ENCODE data around the gene CD28. TPM values are rescaled to one million over a fixed set of nuclear protein-coding genes. Genes with fewer than 3 reads are reported as not detected.

CD28 gene
- total RNA-seq, 2 donors from 2014 or later = 0.52 TPM; not detected in 1

DNA sequence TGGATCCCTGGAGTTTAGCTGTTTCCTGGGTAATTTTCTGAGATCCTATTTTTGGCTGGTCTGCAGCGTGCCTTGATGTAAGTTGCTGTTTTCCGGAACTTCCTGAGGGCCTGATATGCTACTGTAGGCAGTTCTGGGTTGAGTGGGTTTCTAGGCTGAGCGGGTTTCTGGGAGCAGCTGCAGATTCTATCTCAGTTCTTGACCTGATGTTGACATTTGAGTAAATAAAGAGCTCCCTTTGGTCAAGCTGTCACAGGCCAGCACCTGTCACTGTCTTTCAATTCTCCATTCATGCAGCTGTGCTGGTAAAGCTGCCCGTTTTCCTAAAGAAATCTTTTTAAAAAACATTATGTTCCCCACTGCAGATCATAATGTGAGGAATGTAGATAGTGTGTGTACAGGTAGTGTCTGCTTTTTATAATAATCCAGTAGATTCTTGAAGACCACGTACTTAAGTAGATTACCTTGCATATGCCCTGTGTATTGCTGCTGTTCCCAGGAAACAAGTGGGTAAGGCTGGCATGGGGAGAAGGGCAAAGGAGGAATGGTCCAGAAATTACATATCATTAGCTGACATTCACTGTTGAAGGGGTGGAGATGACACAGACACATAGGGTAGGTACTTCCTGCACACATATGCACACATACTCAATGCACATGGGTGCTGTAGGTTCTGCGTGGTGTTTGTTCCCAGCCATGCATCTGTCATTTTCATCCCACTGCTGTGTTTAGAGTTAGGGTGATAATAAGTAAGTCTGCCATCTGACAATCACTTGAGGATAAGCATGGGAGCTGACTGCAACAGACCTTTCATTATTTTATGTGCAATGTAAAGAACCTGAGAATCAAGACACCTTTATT is 25.9 kb downstream of the CD28 start:
- H3K9me3 ChIP-seq = no peaks in the 10 kb centered on the region
- no peak overlapping the region for H3K27ac ChIP-seq
- no peaks in the 10 kb centered on the region for H3K36me3 ChIP-seq (replicated peaks in 1 of 2; ENCODE audit: insufficient read depth in 1 of 2, low read depth in 2 of 2)
- no peak overlapping the region for H3K4me3 ChIP-seq
- intact Hi-C loops (cut with DNase I) = no loop called here
- no peaks in the 10 kb centered on the region for H3K4me1 ChIP-seq
- ATAC-seq (no peak), DNase-seq (no peak)
- H3K27me3 ChIP-seq = no peaks in the 10 kb centered on the region
- TF ChIP-seq POLR2A (IDR thresholded peaks at IDR 0.05) = no peak
- TF ChIP-seq, protein P1, sequence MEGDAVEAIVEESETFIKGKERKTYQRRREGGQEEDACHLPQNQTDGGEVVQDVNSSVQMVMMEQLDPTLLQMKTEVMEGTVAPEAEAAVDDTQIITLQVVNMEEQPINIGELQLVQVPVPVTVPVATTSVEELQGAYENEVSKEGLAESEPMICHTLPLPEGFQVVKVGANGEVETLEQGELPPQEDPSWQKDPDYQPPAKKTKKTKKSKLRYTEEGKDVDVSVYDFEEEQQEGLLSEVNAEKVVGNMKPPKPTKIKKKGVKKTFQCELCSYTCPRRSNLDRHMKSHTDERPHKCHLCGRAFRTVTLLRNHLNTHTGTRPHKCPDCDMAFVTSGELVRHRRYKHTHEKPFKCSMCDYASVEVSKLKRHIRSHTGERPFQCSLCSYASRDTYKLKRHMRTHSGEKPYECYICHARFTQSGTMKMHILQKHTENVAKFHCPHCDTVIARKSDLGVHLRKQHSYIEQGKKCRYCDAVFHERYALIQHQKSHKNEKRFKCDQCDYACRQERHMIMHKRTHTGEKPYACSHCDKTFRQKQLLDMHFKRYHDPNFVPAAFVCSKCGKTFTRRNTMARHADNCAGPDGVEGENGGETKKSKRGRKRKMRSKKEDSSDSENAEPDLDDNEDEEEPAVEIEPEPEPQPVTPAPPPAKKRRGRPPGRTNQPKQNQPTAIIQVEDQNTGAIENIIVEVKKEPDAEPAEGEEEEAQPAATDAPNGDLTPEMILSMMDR (IDR thresholded peaks at IDR 0.05) = no peak
- WGBS, 2 donors = 79 to 83% methylated on average over 6 of the region's 6 CpGs

DNA sequence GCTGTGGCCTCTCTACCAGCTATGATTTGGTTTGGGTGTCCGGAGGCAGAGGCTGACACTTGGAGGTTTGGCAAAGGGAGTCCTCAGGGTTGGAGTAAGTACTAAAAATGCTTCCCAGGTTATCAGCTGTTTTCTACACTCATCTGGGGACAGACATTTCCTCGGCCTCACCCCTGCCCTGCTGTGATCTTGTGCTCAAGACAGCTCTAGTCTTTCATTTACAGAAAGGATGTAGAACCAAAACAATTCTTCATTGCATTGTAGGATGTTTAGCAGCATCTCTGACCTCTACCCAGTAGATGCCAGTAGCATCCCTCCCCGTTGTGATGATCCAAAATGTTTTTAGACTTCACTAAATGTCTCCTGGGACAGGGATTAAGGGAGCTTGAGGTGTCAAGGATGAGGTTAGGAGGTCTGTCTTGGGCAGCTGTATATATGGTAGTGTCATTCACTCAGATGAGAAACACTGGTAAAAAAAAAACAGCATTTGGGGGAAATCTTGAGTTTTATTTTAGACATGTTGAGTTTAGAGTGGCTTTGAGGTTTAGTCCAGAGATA is 26.6 kb downstream of the CD28 start:
- H3K27me3 ChIP-seq = no peaks in the 10 kb centered on the region
- H3K36me3 ChIP-seq (replicated peaks in 1 of 2; ENCODE audit: insufficient read depth in 1 of 2, low read depth in 2 of 2) = no peaks in the 10 kb centered on the region
- ATAC-seq (no peak), DNase-seq (no peak)
- WGBS, 2 donors = 63 to 70% methylated on average over 3 of the region's 3 CpGs
- intact Hi-C loops (cut with DNase I) = no loop called here
- H3K4me1 ChIP-seq = no peaks in the 10 kb centered on the region
- no peak overlapping the region for H3K4me3 ChIP-seq
- H3K9me3 ChIP-seq = no peaks in the 10 kb centered on the region
- TF ChIP-seq POLR2A (IDR thresholded peaks at IDR 0.05) = no peak
- TF ChIP-seq, protein P1 (IDR thresholded peaks at IDR 0.05) = no peak
- H3K27ac ChIP-seq = no peak overlapping the region

DNA sequence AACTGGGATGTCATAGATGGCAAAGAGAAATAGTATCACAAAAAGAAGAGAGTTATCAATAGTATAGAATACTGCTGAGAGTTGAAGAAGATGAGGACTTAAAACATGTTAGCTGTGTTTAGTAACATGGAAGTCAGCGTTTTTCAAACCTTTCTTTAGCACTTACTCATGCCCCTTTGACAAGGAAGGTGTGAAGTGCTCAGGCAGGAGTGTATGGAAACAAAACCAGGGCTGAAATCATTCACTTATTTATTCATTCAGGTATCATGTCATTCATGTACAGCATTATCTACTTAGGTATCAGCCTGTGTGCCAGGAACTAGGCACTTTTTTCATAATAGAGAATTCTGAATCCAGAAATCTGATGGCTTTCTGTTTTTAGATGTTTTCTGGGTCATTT is 27.2 kb downstream of the CD28 start:
- no peak overlapping the region for H3K27ac ChIP-seq
- WGBS, 2 donors = 84 to 85% methylated on average over 1 of the region's 1 CpG
- no peaks in the 10 kb centered on the region for H3K9me3 ChIP-seq
- DNase-seq (no peak), ATAC-seq (no peak)
- intact Hi-C loops (cut with DNase I) = no loop called here
- H3K36me3 ChIP-seq (replicated peaks in 1 of 2; ENCODE audit: insufficient read depth in 1 of 2, low read depth in 2 of 2) = no peaks in the 10 kb centered on the region
- TF ChIP-seq, protein P1 (IDR thresholded peaks at IDR 0.05) = no peak
- no peak for TF ChIP-seq POLR2A (IDR thresholded peaks at IDR 0.05)
- no peak overlapping the region for H3K4me3 ChIP-seq
- H3K27me3 ChIP-seq = no peaks in the 10 kb centered on the region
- no peaks in the 10 kb centered on the region for H3K4me1 ChIP-seq

DNA sequence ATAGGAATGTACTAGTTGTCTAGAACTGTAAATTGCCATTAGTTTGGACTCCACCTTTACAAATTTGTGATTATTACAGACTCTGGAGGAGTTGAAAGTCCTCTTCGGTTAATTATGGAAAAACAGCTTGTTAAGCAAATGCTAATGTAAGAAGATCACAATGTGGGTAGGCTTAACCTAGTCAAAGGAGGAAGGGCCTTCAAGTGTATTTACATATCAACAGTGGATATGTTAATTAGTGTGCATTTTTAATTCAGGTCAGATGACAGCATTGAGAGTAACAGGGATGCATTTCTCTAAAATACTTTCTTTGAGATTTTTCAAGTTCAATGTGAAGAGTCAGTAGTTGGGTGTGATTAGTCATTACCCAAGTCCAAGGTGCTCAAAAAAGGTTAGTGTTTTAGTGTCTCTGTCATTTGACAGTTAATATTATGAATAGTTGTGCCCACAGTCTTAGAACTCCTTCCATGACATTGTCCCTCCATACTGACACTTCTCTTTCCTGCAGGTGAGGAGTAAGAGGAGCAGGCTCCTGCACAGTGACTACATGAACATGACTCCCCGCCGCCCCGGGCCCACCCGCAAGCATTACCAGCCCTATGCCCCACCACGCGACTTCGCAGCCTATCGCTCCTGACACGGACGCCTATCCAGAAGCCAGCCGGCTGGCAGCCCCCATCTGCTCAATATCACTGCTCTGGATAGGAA is 28.0 kb downstream of the CD28 start:
- 95 to 98% methylated on average over 12 of the region's 12 CpGs for WGBS, 2 donors
- Histone ChIP-seq H3K27me3 (no peaks in the 10 kb centered on the region), H3K36me3 (replicated peaks in 1 of 2; ENCODE audit: insufficient read depth in 1 of 2, low read depth in 2 of 2) (no peaks in the 10 kb centered on the region), H3K27ac (no peak overlapping the region), H3K4me1 (no peaks in the 10 kb centered on the region), H3K9me3 (no peaks in the 10 kb centered on the region), H3K4me3 (no peak overlapping the region)
- ATAC-seq (no peak), DNase-seq (no peak)
- TF ChIP-seq, protein P1 (IDR thresholded peaks at IDR 0.05) = no peak
- TF ChIP-seq POLR2A (IDR thresholded peaks at IDR 0.05) = no peak
- intact Hi-C loops (cut with DNase I) = no loop called here
